Measurements from ENCODE around the gene FLNC. TPM values are rescaled to one million over a fixed set of nuclear protein-coding genes. Genes with fewer than 3 reads are reported as not detected.

The FLNC gene
- polyA plus RNA-seq (ENCODE audit: insufficient read length): 14.9 TPM
- long read RNA-seq, donor 1, partial matches to known transcripts: 9 of 9 reads
- long read RNA-seq, donor 1, other reads (novel, unspliced or antisense): 0 of 9 reads
- long read RNA-seq, donor 2: 0 reads
- long read RNA-seq, donor 3, full-length matches to known transcripts: 1 of 1 reads
- long read RNA-seq, donor 3, partial matches to known transcripts: 0 of 1 reads
- long read RNA-seq, donor 3, other reads (novel, unspliced or antisense): 0 of 1 reads
- long read RNA-seq, donor 4: 0 reads
- long read RNA-seq, donor 5: 0 reads
- long read RNA-seq, donor 6: 0 reads
- long read RNA-seq, donor 7: 0 reads
- long read RNA-seq, donor 8: 0 reads

- peak; percentile 61 for DNase-seq
Observed at GRCh38 chr7:128830231-128831177, at the start of gene FLNC. Gene FLNC, plus strand, starts transcription at chr7:128830406. Its CDS starts 232 bp downstream, at chr7:128830638.

GRCh38 chr7:128781126-128781525 lies 49.1 kb upstream of the FLNC start:
- DNase-seq: no peak

- DNase-seq: no peak
Observed at GRCh38 chr7:128781851-128782250, 48.4 kb upstream of the FLNC start.

GRCh38 chr7:128783143-128783861 lies 46.9 kb upstream of the FLNC start:
- DNase-seq: peak; percentile 52

- DNase-seq: no peak
Observed at GRCh38 chr7:128785738-128786137, 44.5 kb upstream of the FLNC start.

- no peak for DNase-seq
Observed at GRCh38 chr7:128788446-128789412, 41.5 kb upstream of the FLNC start.

GRCh38 chr7:128790315-128791041 lies 39.7 kb upstream of the FLNC start:
- DNase-seq: peak; percentile 25

GRCh38 chr7:128791121-128791971 lies 38.9 kb upstream of the FLNC start, which contains the start of gene CCDC136:
Gene CCDC136, plus strand, starts transcription at chr7:128791968. Its CDS starts 444 bp downstream, at chr7:128792412.
- DNase-seq: peak; percentile 49

GRCh38 chr7:128791972-128792327 lies 38.3 kb upstream of the FLNC start:
- no peak for DNase-seq

- no peak for DNase-seq
Observed at GRCh38 chr7:128792471-128793180, 37.6 kb upstream of the FLNC start.

- DNase-seq: no peak
Observed at GRCh38 chr7:128793181-128793547, 37.0 kb upstream of the FLNC start.

GRCh38 chr7:128794020-128794419 lies 36.2 kb upstream of the FLNC start:
- DNase-seq: no peak

GRCh38 chr7:128794436-128794835 lies 35.8 kb upstream of the FLNC start:
- DNase-seq: no peak

- no peak for DNase-seq
Observed at GRCh38 chr7:128795129-128795528, 35.1 kb upstream of the FLNC start.

GRCh38 chr7:128796327-128796726 lies 33.9 kb upstream of the FLNC start:
- DNase-seq: no peak

GRCh38 chr7:128799451-128799850 lies 30.8 kb upstream of the FLNC start:
- DNase-seq: no peak

GRCh38 chr7:128800567-128800966 lies 29.6 kb upstream of the FLNC start:
- no peak for DNase-seq

GRCh38 chr7:128801003-128801402 lies 29.2 kb upstream of the FLNC start:
- no peak for DNase-seq

Measured in left kidney (tissue), 8 donors.